ENCODE data around the gene LEP. TPM values are rescaled to one million over a fixed set of nuclear protein-coding genes. Genes with fewer than 3 reads are reported as not detected.

Gene LEP
- total RNA-seq, 1 experiment from 2014 or later: not detected

GRCh38 chr7:128303643-128304042 is 62.6 kb downstream of the LEP start:
- Histone ChIP-seq H3K23me2 (ENCODE audit: insufficient read length, low read depth, low read length, poor library complexity, severe bottlenecking) (no peaks in the 10 kb centered on the region), H3K9ac (ENCODE audit: extremely low read depth, insufficient read length, low read length) (no peak overlapping the region), H3K23ac (ENCODE audit: insufficient read length, low read depth, low read length) (no peak overlapping the region), H3K4me2 (ENCODE audit: insufficient read depth, insufficient read length, low read length) (no peak overlapping the region), H3K27ac (ENCODE audit: insufficient read length, low read depth, low read length) (no peak overlapping the region), H3K27me3 (ENCODE audit: insufficient read depth, low read length) (no peaks in the 10 kb centered on the region), H3K14ac (ENCODE audit: insufficient read depth, low read length) (no peak overlapping the region), H2BK5ac (ENCODE audit: insufficient read length, low read length) (no peak overlapping the region), H3K18ac (ENCODE audit: insufficient read length, low read depth, low read length) (no peak overlapping the region), H4K20me1 (ENCODE audit: control insufficient read depth, insufficient read depth, insufficient read length) (no peaks in the 10 kb centered on the region), H2BK120ac (ENCODE audit: low read depth, low read length, poor library complexity, severe bottlenecking) (no peak overlapping the region), H4K5ac (ENCODE audit: insufficient read length, low read depth, low read length) (no peak overlapping the region), H3K4me1 (ENCODE audit: insufficient read depth, low read length) (peaks cover 8% of the 10 kb centered on the region; the same call in 1 of the 2 replicates), H3K79me1 (ENCODE audit: insufficient read depth, low read depth, low read length, poor library complexity, severe bottlenecking) (no peaks in the 10 kb centered on the region), H4K91ac (ENCODE audit: insufficient read length, low read depth, low read length) (no peak overlapping the region), H3K4ac (ENCODE audit: low read depth, low read length) (no peak overlapping the region), H2AK5ac (ENCODE audit: insufficient read length, low read length) (no peak overlapping the region), H2AFZ (ENCODE audit: low read length) (no peak overlapping the region), H4K8ac (replicated peaks; ENCODE audit: insufficient read length, low read depth, low read length) (no peak overlapping the region), H3K56ac (ENCODE audit: insufficient read length, low read depth, low read length) (no peak overlapping the region), H3K79me2 (ENCODE audit: insufficient read depth, low read length) (no peaks in the 10 kb centered on the region), H3T11ph (ENCODE audit: low read length) (no peak overlapping the region), H2BK12ac (ENCODE audit: insufficient read length, low read depth, low read length) (no peak overlapping the region), H2BK20ac (ENCODE audit: low read depth, low read length, poor library complexity, severe bottlenecking) (no peak overlapping the region), H2BK15ac (ENCODE audit: low read depth, low read length) (no peak overlapping the region), H3K9me3 (ENCODE audit: control insufficient read depth, low read depth, low read length) (no peaks in the 10 kb centered on the region)
- Mint-ChIP-seq H3K27ac (no peak overlapping the region), H3K4me3 (no peak overlapping the region), H3K36me3 (ENCODE audit: insufficient read depth in 1 of 3, low read depth in 3 of 3) (peaks cover 18 to 52% (median 38%) of the 10 kb centered on the region in 3 experiments; a peak in 6 of 7 replicates), H3K4me1 (peaks cover 28 to 30% of the 10 kb centered on the region in 2 experiments), H3K9me3 (no peaks in the 10 kb centered on the region), H3K27me3 (ENCODE audit: low read depth) (no peaks in the 10 kb centered on the region)
- no CpG with 5 or more reads among the region's 5 CpGs for WGBS (ENCODE audit: extremely low coverage, insufficient read length, low lambda C conversion rate)
- DNase-seq: no peak
- TF ChIP-seq CTCF (conservative IDR thresholded peaks at IDR 0.05): no peak

All from H9 (cell line).